ENCODE measurements around the gene PLS3. TPM values are rescaled to one million over a fixed set of nuclear protein-coding genes. Genes with fewer than 3 reads are reported as not detected.

The PLS3 gene
- total RNA-seq, 1 donor from 2014 or later: 286 TPM

DNA sequence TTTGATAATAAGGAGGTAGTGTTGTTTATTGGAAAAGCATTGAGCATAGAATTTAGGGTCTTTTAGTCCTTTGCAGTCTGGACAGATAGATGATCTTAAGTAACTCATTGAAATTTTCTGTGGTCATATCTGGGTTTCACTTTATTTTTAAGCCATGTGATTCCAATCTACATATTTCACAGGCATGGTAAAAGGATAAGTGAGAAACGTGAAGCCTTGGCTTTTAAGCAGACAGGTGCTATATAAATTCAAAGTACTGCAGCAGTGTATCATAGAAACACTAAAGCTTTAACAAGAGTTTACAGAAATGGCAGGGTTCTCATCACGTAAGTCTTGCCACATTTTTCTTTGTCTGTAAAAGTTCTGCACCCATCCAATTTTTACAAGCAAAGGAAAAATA, 4.9 kb downstream of the PLS3 start:
- no peak for DNase-seq (ENCODE audit: low read depth, low spot score)
- H3K9me3 Mint-ChIP-seq: no peaks in the 10 kb centered on the region
- peaks cover 8% of the 10 kb centered on the region for H3K36me3 Mint-ChIP-seq (ENCODE audit: low read depth)
- H3K27me3 Mint-ChIP-seq (ENCODE audit: low read depth): no peaks in the 10 kb centered on the region
- H3K4me1 Mint-ChIP-seq: peaks cover 43% of the 10 kb centered on the region
- H3K27ac Mint-ChIP-seq (ENCODE audit: unreplicated experiment): no peak overlapping the region
- peak overlapping the region; percentile 23 for H3K4me3 Mint-ChIP-seq
- TF ChIP-seq, protein P1, sequence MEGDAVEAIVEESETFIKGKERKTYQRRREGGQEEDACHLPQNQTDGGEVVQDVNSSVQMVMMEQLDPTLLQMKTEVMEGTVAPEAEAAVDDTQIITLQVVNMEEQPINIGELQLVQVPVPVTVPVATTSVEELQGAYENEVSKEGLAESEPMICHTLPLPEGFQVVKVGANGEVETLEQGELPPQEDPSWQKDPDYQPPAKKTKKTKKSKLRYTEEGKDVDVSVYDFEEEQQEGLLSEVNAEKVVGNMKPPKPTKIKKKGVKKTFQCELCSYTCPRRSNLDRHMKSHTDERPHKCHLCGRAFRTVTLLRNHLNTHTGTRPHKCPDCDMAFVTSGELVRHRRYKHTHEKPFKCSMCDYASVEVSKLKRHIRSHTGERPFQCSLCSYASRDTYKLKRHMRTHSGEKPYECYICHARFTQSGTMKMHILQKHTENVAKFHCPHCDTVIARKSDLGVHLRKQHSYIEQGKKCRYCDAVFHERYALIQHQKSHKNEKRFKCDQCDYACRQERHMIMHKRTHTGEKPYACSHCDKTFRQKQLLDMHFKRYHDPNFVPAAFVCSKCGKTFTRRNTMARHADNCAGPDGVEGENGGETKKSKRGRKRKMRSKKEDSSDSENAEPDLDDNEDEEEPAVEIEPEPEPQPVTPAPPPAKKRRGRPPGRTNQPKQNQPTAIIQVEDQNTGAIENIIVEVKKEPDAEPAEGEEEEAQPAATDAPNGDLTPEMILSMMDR (conservative IDR thresholded peaks at IDR 0.05): no peak

DNA sequence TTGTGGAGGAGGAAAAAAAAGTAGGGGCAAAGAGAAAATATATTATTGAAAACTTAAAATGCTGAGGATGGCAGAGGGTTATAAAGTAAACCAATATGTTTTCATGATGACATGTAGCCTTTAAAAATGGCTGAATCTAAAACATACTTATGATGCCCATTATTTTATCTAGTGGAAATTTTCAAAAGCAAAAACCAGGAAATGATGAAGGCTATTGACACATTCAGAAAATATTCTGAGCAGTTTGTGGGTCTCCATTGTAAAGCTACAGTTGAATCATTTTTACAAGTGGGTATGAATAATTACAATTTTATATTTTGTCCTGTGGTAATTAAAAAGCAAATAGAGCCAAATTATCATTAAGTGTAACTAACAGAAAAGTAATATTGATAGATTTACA, 10.7 kb downstream of the PLS3 start:
- TF ChIP-seq, protein P1 (conservative IDR thresholded peaks at IDR 0.05): no peak
- H3K27ac Mint-ChIP-seq (ENCODE audit: unreplicated experiment): no peak overlapping the region
- H3K9me3 Mint-ChIP-seq: no peaks in the 10 kb centered on the region
- H3K4me1 Mint-ChIP-seq: peaks cover 5% of the 10 kb centered on the region
- H3K4me3 Mint-ChIP-seq: no peak overlapping the region
- no peaks in the 10 kb centered on the region for H3K27me3 Mint-ChIP-seq (ENCODE audit: low read depth)
- peaks cover 13% of the 10 kb centered on the region for H3K36me3 Mint-ChIP-seq (ENCODE audit: low read depth)
- no peak for DNase-seq (ENCODE audit: low read depth, low spot score)

DNA sequence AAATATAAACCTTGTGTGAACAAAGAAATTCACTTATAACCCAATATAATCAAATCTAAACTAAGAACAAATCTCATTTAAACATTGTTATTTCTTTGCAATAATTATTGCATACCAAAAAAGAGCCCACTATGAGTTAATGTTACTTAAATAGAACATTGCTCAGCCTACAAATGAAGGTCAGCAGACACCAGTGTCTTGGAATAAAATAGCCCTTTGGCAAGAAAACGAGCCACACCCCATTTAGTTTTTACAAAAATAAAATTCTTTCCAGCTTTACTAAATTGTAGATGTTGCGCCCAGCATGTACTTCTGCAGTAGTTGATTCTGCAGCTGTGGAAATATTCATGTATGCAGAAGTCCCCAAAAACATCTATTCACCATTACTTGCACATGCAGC, 12.2 kb downstream of the PLS3 start:
- Mint-ChIP-seq H3K9me3 (no peaks in the 10 kb centered on the region), H3K27ac (ENCODE audit: unreplicated experiment) (no peak overlapping the region), H3K4me3 (no peak overlapping the region), H3K4me1 (no peaks in the 10 kb centered on the region), H3K36me3 (ENCODE audit: low read depth) (peaks cover 19% of the 10 kb centered on the region), H3K27me3 (ENCODE audit: low read depth) (no peaks in the 10 kb centered on the region)
- DNase-seq (ENCODE audit: low read depth, low spot score): no peak
- TF ChIP-seq, protein P1 (conservative IDR thresholded peaks at IDR 0.05): no peak

DNA sequence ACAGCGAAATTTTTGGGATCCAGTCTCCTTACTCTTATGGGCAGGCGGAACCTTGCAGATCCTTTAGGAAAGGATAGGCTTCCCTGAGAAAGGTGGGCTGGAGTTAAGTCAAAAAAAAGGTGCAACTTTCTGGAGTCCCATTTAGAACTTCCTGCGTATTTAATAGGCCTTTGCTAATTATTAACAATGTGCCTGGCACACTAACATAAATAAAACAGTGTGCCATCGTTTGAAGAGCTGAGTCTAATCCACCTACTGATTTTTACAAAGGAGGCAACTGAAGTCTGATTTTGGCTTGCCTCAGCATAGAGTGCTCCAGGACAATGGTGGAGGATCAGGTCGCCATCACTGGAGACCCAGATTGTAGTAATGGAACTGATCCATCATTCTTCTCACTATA, 15.7 kb downstream of the PLS3 start:
- DNase-seq (ENCODE audit: low read depth, low spot score): no peak
- no peak overlapping the region for H3K27ac Mint-ChIP-seq (ENCODE audit: unreplicated experiment)
- H3K36me3 Mint-ChIP-seq (ENCODE audit: low read depth): peaks cover 25% of the 10 kb centered on the region
- H3K9me3 Mint-ChIP-seq: no peaks in the 10 kb centered on the region
- TF ChIP-seq, protein P1 (conservative IDR thresholded peaks at IDR 0.05): no peak
- no peak overlapping the region for H3K4me3 Mint-ChIP-seq
- H3K27me3 Mint-ChIP-seq (ENCODE audit: low read depth): no peaks in the 10 kb centered on the region
- H3K4me1 Mint-ChIP-seq: peaks cover 7% of the 10 kb centered on the region

DNA sequence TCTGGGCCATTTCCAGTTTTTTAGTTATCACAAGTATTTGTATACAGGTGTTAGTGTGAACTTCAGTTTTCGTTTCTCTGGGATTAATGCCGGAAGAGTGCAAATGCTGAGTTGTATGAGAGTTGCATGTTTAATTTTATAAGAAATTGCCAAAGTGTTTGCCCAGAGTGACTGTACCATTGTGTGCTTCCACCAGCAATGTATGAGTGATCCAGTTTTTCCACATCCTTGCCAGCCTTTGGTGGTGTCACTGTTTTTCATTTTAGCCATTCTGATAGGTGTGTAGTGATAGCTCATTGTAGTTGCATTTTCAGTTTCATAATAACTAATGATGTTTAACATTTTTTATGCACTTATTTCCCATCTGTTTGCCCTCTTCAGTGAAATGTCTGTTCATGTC, 18.4 kb downstream of the PLS3 start:
- Mint-ChIP-seq H3K9me3 (no peaks in the 10 kb centered on the region), H3K36me3 (ENCODE audit: low read depth) (peaks cover 25% of the 10 kb centered on the region), H3K4me1 (peaks cover 34% of the 10 kb centered on the region), H3K27me3 (ENCODE audit: low read depth) (no peaks in the 10 kb centered on the region), H3K27ac (ENCODE audit: unreplicated experiment) (no peak overlapping the region), H3K4me3 (no peak overlapping the region)
- TF ChIP-seq, protein P1 (conservative IDR thresholded peaks at IDR 0.05): no peak
- no peak for DNase-seq (ENCODE audit: low read depth, low spot score)

All from neural crest cell (in vitro differentiated cells).